Measurements from ENCODE around the gene GFY.

DNA sequence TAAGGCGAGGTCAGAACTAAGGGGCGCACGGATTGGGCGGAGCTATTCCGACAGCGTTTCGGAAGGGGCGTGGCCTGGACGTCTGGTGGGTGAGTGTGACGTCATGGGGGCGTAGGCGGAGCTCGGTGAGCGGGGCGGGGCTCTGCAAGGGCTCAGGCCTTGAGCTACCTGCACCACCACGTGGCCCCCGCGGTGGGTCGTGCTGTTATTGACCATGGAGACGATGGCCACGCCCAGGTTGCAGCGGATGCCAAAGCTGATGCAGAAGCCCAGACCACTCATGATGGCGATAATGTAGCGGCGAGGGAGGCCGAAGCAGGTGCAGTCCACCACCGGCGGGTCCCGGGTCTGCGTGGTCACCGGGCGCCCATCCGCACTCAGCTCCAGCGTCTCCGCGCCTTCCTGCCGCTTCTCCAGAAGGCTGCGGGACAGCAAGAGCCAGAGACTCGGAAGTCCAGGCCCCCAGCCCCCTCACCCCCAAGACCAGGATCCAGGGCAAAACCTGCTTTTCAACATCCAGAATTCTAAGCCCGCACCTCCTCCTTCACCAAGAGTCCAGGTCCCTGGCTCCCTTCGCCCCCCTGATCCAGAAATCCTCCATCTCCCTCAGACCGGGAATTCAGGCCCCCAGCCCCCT lies 11.3 kb downstream of the GFY start:
- TF ChIP-seq, protein P1, sequence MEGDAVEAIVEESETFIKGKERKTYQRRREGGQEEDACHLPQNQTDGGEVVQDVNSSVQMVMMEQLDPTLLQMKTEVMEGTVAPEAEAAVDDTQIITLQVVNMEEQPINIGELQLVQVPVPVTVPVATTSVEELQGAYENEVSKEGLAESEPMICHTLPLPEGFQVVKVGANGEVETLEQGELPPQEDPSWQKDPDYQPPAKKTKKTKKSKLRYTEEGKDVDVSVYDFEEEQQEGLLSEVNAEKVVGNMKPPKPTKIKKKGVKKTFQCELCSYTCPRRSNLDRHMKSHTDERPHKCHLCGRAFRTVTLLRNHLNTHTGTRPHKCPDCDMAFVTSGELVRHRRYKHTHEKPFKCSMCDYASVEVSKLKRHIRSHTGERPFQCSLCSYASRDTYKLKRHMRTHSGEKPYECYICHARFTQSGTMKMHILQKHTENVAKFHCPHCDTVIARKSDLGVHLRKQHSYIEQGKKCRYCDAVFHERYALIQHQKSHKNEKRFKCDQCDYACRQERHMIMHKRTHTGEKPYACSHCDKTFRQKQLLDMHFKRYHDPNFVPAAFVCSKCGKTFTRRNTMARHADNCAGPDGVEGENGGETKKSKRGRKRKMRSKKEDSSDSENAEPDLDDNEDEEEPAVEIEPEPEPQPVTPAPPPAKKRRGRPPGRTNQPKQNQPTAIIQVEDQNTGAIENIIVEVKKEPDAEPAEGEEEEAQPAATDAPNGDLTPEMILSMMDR (IDR thresholded peaks at IDR 0.05) = no peak
- no peak for TF ChIP-seq POLR2A (IDR thresholded peaks at IDR 0.05)

All from tibial nerve (tissue), 3 donors.